ENCODE results near the gene ADGRL2.
A peak's percentile ranks its signal among the peaks of the same experiment; 100 is the strongest.

ADGRL2 gene

DNA sequence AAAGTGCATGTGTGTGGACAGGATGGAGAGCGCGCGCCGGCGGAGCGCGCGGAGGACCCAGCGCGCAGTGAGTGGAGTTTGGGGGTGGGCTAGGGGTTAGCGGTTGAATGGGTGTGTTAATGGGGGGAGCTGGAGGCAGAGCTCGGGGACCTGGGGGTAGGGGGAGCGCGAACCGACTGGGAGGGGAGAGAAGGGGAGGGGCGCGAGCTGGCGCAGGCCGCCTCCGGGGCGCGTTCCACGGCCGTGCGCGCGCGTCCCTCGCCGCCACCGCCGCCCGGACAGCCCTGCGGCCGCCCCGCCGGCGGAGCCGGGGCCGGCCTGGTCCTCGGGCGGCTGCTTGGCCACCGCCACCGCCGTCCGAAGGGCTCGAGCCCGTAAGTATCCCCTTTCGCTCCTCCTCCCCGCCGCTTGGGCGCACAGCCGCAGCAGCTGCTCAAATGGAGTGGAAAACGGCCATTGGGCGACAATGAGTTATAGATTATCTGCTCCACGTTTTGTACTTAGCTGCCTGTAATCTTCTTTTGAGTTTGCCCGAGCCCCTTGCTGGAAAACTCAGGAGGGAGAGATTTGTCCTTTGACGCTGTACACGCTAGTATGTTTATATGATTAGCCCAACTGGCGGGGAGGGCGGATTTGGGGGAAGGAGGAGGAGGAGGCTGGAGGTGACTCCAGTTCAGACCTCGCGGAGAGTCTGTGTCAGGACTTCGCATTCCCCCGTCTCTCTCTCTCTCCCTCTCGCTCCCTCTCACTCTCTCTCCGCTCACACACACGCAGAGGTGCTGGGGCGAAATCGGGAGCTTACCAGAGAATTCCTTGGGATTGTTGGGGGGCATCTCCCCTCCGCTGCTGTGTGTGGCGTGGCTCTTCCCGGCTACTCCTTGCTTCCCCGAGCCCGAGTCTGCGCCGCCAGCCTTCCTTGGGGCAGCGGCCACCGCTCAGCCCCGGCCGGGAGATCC, at the start of gene ADGRL2:
ADGRL2 (plus strand) TSS at position 240 of the 956 bp plus-strand sequence. CDS start 36,051 bp downstream, outside the sequence.
- peak; percentile 72 for DNase-seq (ENCODE audit: low spot score)

- no peak for DNase-seq (ENCODE audit: low spot score)
These were observed 47.9 kb upstream of the ADGRL2 start for GRCh38 chr1:81752840-81753239.

- no peak for DNase-seq (ENCODE audit: low spot score)
These were observed 46.3 kb upstream of the ADGRL2 start for GRCh38 chr1:81754424-81754823.

GRCh38 chr1:81756872-81757271, 43.9 kb upstream of the ADGRL2 start:
- no peak for DNase-seq (ENCODE audit: low spot score)

DNA sequence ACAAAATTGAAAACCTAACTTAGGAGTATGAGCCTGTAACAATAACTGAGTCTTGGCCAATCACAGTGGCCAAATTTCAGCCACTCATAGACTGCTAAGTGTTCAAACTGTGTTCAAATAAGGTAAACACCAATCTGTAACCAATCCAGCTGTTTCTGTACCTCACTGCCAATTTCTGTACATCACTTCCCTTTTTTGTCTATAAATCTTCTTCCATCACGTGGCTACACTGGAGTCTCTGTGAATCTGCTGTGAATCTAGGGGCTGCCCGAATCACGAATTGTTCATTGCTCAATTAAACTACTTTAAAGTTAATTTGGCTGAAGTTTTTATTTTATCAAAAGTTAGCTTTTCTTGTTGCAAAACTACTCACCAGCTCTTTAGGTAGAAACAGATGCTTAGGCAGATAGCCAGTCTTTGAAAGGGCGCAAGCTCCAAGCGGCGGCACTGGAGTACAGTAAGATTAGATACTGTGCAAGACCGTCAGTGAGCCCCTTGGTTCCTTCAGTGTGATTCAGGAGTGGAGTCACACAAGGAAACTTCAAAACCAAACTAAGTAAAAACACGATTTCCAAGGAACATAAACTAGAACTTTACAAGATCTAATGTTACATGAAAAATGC, 43.2 kb upstream of the ADGRL2 start:
- DNase-seq (ENCODE audit: low spot score), result no peak

DNA sequence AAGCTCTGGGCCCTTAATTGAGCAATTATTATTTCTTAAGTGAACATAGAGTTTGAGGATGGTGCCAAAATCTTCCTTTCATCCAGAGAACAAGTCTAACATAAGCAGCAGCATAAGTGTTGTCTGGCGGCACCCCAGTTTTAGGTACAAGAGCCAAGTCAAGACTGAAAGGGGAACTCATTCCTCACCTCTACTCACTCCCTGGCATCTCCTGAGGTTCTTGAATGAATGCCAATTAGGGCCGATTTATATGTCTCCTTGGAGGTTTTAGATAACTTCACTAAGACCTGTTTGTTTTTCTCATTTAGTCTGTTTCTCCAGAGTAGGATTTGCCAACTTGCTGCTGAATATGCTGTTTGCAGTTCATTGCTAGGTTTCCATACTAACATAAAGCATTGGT, 42.6 kb upstream of the ADGRL2 start:
- DNase-seq (ENCODE audit: low spot score), result no peak

- peak; percentile 6 for DNase-seq (ENCODE audit: low spot score)
These were observed 40.1 kb upstream of the ADGRL2 start for GRCh38 chr1:81760477-81761097.

DNA sequence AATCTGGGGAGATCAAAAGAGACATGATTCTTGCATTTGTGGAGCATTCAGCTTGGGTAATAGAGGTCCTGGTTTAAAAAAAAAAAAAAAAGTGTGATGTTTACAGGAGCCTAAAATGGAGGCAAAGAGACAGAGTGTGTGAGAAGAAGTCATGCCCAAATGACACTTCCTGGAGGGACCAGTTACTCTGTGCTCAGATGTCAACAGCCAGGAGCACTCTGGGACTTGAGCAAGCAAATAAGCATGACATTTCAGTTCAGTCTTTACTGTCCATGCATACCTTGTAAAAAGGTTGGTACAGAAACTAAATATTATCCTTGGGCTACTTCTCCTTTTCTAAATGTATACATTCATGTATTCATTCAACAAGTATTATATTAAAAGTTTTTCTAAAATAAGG, 25.2 kb upstream of the ADGRL2 start:
- no peak for DNase-seq (ENCODE audit: low spot score)

DNA sequence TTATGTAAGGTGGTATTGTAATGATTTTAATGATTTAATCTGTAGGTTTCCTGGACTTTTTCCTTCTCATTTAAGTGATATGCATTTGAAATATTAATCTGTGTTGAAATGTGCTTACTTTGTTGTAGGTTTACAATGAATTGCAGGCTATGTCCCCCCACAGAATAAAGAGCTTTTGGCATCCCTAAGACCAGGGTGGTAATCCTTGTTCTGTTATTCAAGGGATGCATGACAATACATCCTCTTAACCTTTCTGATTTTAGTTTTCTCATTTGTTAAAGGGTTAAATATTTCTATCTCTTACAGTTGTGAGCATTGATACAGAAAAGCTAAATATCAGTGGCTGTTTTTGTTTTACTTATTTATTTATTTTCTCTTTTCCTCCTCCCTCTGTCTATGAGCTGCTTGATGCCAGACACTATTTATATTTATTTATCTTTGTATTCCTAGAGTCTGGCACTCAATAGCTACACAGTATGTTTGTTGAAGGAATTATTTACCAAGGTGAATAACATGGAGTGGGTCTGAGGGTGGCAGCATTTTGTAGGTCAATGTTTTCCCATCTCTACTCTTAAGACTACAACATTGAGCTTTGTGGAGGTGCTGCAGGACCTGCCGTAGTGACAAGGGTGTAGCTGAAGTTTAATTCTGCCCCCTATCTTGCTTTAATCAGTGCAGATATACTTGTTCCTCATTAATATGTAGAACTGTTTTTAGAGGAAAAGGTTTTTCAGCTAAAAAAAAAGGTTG, 19.9 kb upstream of the ADGRL2 start:
- DNase-seq (ENCODE audit: low spot score), result no peak

DNA sequence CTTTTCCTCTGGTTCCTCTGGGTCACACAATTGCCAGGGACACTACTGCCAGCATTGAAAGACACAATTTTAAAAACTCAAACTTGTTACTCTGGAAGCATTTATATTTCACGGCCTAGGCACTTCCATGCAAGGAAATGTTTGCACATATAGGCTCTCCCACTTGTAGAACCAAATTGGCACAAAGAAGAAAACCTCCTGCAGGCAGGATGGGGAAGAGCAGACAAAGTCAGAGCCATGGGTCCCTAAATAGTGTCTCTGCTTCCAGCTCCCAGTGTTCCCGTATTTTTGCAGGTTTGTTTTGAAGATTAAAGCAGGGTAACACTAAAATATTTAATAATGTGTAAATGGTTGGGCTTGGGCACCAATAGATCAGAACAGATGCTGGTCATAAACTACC, 19.0 kb upstream of the ADGRL2 start:
- DNase-seq (ENCODE audit: low spot score), result no peak

DNA sequence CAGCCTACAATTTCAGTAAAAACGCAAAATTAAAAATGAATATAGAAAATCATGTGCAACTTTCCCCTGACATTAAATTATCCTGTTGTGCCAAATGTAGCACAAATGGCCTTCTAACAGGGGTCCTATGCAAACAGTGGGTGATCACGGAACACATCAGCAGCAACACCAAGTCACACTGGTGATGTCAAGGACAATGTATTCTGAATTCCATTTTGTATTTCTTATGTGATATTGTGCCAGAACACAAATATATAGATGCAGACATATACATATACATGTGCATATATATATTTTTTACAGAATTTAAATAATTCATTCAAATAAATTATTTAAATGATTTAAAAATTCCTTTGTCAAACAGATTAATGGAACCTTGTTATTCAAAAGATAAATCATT, 8.6 kb upstream of the ADGRL2 start:
- no peak for DNase-seq (ENCODE audit: low spot score)

- DNase-seq (ENCODE audit: low spot score), result no peak
These were observed 3.0 kb upstream of the ADGRL2 start for GRCh38 chr1:81797701-81798100.

- peak; percentile 52 for DNase-seq (ENCODE audit: low spot score)
These were observed 617 bp upstream of the ADGRL2 start for GRCh38 chr1:81799939-81800694.

DNA sequence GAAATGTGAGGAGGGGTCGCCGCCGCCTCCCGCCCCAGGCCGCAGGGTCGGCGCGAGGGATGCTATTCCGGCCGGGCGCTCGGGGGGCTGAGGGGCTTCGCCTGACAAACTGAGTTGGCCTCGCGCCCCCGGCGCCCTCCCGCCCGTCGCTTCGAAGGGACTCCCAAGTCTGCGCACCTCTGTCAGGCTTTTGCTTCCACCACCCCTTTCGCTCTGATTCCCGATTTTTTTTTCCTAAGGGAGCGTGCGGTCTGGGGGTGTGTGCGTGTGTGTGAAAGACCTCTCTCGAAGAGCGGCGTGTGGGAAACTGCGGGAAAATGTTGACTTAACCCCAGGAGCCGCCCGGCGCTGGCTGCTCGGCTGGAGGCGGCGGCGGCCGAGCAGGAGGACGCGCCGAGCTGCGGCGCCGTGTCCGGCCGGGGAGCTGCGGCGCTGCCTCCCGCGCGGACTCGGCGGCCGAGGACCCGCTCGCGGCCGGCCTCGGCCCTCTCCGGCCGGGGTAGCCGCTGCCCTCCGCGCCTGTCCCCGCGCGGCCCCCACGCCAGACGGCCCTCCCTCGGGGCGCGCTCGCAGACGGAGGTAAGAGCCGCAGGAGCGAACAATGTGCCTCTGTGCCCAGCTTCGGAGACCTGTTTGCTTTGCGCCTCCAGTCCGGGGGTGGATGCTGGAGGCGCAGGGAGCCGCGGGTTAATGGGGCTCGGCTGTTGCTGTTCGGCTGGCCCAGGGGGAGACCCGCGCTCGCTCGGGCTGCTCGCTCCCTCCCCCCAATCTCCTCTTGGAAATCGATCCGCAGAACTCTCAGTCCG, 1.1 kb downstream of the ADGRL2 start:
- DNase-seq (ENCODE audit: low spot score), result peak; percentile 38

GRCh38 chr1:81802457-81802706, 1.6 kb downstream of the ADGRL2 start:
- no peak for DNase-seq (ENCODE audit: low spot score)

DNA sequence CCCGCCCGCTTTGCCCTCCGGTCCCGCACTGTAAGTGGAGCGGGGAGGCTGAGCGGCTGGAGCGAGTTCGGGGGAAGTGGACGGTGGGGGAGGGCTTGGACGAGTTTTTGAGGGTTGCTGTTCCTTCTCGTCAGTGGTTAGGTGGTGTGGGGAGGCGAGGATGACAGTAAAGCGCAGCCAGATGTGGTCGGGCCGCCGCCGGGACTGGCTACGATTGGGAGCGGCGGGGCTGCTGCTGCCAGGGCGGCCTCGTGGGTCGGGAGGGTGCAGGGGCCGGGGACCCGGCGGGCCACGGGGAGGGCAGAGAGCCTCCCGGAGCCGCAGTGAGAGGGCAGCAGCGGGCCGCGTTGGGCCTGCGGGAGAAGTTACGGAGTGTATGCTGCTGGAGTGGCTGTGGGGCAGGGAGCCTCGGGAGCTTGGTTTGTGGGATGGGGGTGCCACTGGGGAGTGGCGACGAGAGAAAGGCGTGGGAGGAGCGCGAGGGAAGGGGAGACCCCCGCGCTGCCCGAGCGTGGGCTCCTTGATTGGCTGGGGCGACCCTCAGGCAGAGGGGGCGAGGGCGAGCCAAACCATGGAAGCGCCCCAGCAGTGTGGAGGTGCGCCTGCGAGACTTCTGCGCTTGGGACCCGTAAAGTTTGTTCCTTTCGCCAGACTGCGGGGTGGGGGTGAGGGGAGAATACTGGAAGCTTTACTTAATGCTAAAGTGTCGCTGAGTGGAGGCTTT, 2.1 kb downstream of the ADGRL2 start:
- DNase-seq (ENCODE audit: low spot score), result peak; percentile 71

- DNase-seq (ENCODE audit: low spot score), result peak; percentile 8
These were observed 2.8 kb downstream of the ADGRL2 start for GRCh38 chr1:81803431-81804110.

GRCh38 chr1:81804312-81804711, 3.6 kb downstream of the ADGRL2 start:
- no peak for DNase-seq (ENCODE audit: low spot score)

Data from hepatic stellate cell (primary cell).